ENCODE measurements around the gene ATP8B2.
"Not testable (repeated sequence)": the region's sequence is repeated elsewhere in the genome, so short reads cannot be mapped to it uniquely, and the experiment has no call there.

- not testable (repeated sequence) for TF ChIP-seq POLR2A, CTCF, POLR2AphosphoS5 (IDR thresholded peaks at IDR 0.05)
Observed at GRCh38 chr1:154341366-154341765, 16.0 kb downstream of the ATP8B2 start.
